Measurements from ENCODE around the gene RAB6B. TPM values are rescaled to one million over a fixed set of nuclear protein-coding genes. Genes with fewer than 3 reads are reported as not detected.

RAB6B gene
- total and polyA plus RNA-seq, 2 experiments from 2014 or later = 1.2 to 3.9 TPM

- no peak for TF ChIP-seq ZNF462 (CRISPR knock-in tag; IDR thresholded peaks at IDR 0.05)
Measured at GRCh38 chr3:133775835-133776234, 119.8 kb downstream of the RAB6B start (continued).

DNA sequence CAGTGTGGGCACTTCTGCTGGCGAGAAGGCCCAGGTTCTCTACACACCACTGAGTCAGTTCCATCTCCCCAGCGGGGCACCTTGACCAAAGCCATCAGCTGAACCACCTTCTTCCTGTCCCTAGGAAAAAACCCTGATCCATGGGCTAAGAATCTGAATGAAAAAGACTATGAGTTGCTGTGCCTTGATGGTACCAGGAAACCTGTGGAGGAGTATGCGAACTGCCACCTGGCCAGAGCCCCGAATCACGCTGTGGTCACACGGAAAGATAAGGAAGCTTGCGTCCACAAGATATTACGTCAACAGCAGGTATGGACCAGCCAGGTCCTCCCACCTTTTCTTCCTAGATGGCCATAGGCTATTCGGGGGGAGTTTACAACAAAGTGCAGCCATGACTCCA lies 120.4 kb downstream of the RAB6B start:
- Mint-ChIP-seq H3K9me3 (no peaks in the 10 kb centered on the region), H3K27ac (no peak overlapping the region), H3K36me3 (ENCODE audit: low read depth) (no peaks in the 10 kb centered on the region), H3K4me3 (no peak overlapping the region), H3K4me1 (peaks cover 8% of the 10 kb centered on the region), H3K27me3 (ENCODE audit: insufficient read depth, low read depth, poor library complexity) (peaks cover 4% of the 10 kb centered on the region)
- Histone ChIP-seq H4K20me1 (replicated peaks; ENCODE audit: insufficient read depth) (no peaks in the 10 kb centered on the region), H3F3A (replicated peaks; ENCODE audit: low read depth) (no peaks in the 10 kb centered on the region), H3K9me2 (ENCODE audit: insufficient read depth) (peaks cover 10% of the 10 kb centered on the region), H2AFZ (no peak overlapping the region), H3K36me3 (ENCODE audit: insufficient read depth) (no peaks in the 10 kb centered on the region), H3K79me2 (replicated peaks; ENCODE audit: insufficient read depth) (no peaks in the 10 kb centered on the region), H3K4me3 (no peak overlapping the region), H3K4me1 (ENCODE audit: insufficient read depth) (peaks cover 6% of the 10 kb centered on the region; the same call in 1 of the 2 replicates), H3K27me3 (ENCODE audit: insufficient read depth) (no peaks in the 10 kb centered on the region), H3K27ac (ENCODE audit: low read depth) (no peak overlapping the region), H3K4me2 (no peak overlapping the region)
- ATAC-seq = no peak
- no peak for DNase-seq (ENCODE audit: low spot score)
- TF ChIP-seq, protein P1, sequence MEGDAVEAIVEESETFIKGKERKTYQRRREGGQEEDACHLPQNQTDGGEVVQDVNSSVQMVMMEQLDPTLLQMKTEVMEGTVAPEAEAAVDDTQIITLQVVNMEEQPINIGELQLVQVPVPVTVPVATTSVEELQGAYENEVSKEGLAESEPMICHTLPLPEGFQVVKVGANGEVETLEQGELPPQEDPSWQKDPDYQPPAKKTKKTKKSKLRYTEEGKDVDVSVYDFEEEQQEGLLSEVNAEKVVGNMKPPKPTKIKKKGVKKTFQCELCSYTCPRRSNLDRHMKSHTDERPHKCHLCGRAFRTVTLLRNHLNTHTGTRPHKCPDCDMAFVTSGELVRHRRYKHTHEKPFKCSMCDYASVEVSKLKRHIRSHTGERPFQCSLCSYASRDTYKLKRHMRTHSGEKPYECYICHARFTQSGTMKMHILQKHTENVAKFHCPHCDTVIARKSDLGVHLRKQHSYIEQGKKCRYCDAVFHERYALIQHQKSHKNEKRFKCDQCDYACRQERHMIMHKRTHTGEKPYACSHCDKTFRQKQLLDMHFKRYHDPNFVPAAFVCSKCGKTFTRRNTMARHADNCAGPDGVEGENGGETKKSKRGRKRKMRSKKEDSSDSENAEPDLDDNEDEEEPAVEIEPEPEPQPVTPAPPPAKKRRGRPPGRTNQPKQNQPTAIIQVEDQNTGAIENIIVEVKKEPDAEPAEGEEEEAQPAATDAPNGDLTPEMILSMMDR (conservative IDR thresholded peaks at IDR 0.05; ENCODE audit: low read depth in 2 of 2) = no peak
- no peak for TF ChIP-seq ZNF114 (CRISPR knock-in tag; IDR thresholded peaks at IDR 0.05)
- no peak for TF ChIP-seq JUNB (IDR thresholded peaks at IDR 0.05; ENCODE audit: unreplicated experiment)
- no peak for TF ChIP-seq STAT1 (IDR thresholded peaks at IDR 0.05; ENCODE audit: unreplicated experiment)
- TF ChIP-seq POLR2AphosphoS5 (IDR thresholded peaks at IDR 0.05; ENCODE audit: low read depth) = no peak
- no peak for TF ChIP-seq EZH2phosphoT487 (IDR thresholded peaks at IDR 0.05; ENCODE audit: unreplicated experiment)
- no peak for TF ChIP-seq ZNF462 (CRISPR knock-in tag; IDR thresholded peaks at IDR 0.05)
- no peak for TF ChIP-seq NANOG (IDR thresholded peaks at IDR 0.05; ENCODE audit: borderline replicate concordance)
- no peak for TF ChIP-seq EZH2 (IDR thresholded peaks at IDR 0.05; ENCODE audit: low read depth, unreplicated experiment)
